ENCODE data around the gene PLEKHH2.
"Not testable (repeated sequence)": the region's sequence is repeated elsewhere in the genome, so short reads cannot be mapped to it uniquely, and the experiment has no call there.

The PLEKHH2 gene

DNA sequence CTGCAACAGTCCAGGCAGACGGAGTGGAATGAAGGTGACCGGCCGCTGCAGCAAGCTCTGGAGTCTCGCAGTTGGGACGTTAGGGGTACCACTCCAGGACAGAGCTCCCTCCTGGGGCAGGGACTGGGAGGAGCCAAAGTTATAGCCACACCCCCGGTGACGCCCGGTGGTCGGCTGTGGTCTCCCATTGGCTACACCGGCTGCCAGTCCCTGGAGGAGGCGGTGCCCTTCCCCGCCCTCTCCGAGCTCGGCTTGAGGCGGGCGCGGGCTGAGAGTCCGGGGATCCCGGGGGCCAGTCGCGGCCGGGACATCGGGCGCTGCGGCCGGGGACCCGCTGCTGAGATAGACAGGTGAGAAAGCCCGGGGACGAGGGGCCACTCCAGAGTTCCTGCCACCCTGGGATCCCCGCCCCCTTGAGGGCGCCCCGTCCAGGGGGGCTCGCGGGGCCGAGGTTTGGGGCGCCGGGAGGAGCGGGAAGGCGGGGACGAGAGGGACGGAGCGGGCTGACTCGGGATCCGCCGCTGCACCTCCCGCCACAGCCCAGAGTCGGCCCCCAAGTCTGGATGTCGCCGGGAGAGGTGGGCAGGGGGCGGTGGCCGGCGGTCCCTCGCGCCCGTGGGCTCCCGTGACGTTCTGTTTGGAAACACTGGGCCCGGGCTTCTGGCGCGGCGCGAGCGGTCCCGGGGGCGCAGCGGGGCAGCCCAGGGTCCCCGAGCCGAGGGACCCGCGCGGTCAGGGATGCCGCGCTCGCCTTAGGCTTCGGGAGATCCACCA lies at the start of gene PLEKHH2:
Gene PLEKHH2 (plus strand): TSS at position 231 of the 774 bp plus-strand sequence. CDS start 7,414 bp downstream, outside the sequence.
- DNase-seq: peak; percentile 11 to 94 (median 72)

DNA sequence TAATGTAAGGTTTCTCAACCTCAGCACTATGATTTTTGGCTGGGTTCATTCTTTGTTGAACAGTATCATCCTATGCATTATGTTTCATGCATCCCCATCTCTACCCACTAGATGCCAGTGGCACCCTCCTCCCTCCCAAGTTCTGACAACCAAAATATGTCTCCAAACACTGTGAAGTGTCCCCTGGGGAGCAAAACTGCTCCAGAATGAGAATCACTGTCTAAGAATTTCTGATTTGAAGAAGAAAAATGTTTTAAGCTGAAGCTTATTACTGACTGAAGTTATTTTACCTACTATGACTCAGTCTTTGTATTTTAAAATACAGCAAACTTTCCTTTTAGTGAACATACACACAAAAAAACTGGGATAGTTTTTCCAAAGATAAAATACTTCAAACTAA lies 44.6 kb upstream of the PLEKHH2 start:
- no peak for DNase-seq

DNA sequence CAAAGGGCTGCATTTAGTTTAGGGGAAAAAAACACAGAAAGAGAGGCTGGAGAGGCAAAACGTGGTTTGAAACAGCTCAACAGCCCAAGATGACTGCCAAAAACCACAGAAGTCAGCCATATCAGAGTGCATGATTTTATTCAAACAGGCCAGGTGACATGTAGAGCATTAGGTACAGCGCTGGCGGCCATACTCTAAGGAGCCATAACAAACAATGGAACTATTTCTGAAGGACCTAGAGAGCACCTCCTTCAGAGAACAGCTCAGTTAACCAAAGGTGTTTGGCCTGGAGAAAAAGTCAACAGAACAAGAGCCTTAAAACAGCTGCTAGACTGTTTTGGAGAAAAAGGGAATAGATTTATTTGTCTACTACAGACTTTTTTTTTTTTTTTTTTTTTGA lies 43.8 kb upstream of the PLEKHH2 start:
- no peak for DNase-seq

DNA sequence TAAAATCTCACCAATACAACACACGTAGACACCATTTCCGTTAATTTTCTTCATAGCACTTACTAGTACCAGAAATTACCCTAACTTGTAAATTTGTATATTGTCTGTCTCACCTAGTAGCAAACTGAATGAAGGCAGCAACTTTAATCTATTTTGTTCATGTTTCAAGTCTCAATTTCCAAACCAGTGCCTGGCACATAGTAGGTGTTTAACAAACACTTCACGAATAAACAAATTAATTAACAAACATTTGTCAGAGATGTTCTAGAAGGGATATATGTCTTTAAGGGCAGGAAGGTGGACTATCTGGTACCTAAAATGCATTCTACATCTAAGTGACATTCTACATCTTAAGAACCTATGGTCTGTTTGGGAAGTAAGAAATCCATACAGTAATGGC lies 42.2 kb upstream of the PLEKHH2 start:
- no peak for DNase-seq

DNA sequence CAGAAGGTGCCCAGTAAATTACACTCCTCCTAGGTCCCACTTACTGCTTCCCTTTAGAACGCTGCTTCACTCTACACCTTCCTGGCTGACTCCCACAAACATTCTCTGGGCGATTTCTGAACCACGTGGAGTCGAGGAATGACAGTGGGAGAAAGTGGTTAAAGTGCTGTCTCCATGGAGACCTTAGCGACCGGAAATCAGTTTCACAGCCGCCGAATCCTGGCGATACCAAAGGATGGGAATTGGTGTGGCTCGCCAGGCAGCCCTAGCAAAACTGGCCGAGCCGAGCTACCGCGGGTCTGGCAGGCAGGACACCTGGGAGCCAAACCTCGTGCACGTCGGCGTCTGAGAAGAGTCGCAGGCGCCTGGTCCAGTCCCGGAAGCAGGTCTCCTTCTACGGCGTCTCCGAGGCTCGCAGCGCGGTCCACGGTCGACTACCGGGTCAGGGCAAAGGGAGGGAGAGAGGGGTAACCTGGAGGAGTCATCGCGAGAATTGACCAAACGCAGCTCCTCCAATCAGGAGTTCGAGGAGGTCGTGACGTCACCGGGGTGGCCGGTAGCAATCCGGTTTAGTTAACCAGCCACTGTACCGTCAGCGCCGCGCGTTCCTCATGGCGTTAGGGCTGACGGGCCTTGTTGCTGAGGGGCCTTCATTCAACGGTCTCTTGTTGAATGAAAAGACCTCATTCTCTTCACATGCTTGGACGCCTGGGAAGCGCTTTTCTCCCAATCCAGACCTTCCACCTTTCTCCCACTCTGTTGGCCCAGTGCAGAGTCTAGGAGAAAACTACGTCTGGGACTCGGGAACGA lies 41.3 kb upstream of the PLEKHH2 start, which contains the start of gene THADA:
Gene THADA (minus strand): TSS at position 436 of the 810 bp plus-strand sequence. CDS start 3,646 bp downstream, outside the sequence.
- DNase-seq: peak; percentile 65 to 99 (median 96)

DNA sequence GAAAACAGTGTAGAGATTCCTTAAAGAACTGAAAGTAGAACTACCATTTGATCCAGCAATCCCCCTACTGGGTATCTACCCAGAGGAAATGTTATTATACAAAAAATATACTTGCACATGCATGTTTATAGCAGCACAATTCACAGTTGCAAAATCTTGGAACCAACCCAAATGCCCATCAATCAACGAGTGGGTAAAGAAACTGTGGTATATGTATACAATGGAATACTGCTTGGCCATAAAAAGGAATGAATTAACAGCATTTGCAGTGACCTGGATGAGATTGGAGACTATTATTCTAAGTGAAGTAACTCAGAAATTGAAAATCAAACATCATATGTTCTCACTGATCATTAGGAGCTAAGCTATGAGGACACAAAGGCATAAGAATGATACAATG lies 36.5 kb upstream of the PLEKHH2 start:
- not testable (repeated sequence) for DNase-seq

DNA sequence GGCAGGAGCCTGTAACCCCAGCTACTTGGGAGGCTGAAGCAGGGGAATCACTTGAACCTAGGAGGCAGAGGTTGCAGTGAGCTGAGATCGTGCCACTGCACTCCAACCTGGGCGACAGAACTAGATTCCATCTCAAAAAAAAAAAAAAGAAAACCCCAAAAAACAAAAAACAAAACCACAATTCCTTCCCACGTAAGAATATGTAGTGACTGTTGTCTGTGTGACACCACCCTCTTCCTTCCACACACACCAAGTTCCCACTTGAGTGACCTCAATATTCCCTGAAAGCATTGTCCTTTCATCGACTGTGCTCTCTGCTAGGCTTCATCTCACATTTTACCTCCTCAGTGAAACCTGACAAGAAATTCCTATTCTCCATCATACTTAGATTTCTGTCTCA lies 32.4 kb upstream of the PLEKHH2 start:
- no peak for DNase-seq

DNA sequence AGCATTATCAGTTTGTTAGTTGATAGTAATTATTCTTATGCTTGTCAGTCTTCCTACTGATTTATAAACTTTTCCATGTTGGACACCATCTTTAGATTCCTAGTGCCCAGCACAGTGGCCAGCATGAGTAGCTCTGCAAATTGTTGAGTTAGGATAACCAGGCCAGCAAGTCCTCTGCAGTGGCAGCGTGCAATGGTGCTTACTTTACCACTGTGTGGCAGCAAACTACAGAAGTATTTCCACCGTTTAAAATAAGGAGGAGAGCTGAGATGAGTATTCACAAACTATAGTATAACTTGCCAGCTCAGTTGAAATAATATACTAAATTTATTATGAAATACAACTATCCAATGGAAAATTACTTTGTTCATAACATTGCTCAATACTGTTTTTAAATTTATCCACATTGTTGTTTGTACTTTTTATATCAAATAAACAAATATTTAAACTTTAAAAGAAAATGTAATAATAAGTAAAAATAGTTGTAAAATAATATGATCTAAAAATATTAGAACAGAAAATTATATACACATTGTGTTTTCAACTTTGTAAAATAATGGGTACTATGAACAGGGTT lies 31.9 kb upstream of the PLEKHH2 start:
- DNase-seq: peak in 17 of 56 donors; percentile 3 to 51 (median 14)

DNA sequence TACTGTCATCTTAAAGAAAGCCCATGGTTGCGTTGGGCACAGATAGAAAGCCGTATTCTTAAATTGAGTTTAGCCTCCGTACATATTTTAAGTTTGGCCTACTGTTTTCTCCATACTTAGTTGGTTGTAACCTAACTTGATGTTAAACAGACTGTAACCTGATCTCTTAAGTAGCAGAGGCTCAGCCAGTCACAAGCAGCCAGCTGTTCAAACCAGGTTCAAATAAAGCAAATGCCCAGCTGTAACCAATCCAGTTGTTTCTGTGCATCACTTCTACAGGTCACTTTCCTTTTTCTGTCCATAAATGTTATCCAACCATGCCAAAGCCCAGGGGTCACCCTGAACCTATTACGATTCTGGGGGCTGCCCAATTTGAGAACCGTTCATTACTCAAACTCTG lies 31.2 kb upstream of the PLEKHH2 start:
- DNase-seq: no peak

DNA sequence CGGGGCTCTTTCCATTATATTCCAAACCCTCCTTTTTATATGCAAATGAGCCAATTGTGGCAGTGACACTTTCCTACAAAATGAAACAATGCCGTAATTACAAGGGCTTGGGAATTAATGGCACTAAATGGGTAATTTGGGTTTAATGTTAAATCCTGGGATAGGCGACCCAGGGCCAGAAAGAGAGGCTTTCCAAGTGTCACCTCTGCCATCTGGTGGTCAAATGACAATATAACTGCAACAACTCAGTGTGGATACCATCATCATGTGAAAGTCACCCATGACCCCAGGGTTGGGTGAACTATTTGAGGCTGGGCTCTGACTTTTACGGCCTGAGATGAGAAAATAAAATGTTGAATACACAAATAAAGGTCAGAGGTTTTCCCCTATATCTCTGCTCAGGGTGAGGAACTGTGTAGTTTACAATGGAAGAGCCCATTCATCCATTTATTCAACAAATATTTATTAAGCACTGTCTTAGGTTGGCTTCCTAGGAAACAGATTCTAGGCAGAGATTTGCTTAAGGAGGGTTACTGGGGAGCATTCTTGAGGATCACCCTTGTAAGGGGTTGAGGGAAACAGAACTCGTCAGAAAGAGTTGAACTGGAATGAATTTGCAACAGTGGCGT lies 27.7 kb upstream of the PLEKHH2 start:
- DNase-seq: peak in 13 of 56 donors; percentile 1 to 56 (median 7)

DNA sequence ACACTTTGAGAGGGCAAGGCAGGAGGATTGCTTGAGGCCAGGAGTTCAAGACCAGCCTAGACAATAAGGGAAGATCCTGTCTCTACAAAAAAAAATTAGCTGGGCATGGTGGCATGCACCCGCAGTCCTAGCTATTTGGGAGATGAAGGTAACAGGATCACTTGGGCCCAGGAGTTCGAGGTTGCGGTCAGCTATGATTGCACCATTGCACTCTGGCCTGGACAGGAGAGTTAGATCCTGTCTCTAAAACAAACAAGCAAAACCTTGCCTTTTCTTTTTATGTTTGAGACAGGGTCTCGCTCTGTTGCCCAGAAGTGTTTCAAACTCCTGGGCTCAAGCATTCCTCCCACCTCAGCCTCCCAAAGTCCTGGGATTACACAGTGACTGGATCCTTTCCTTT lies 26.7 kb upstream of the PLEKHH2 start:
- no peak for DNase-seq

DNA sequence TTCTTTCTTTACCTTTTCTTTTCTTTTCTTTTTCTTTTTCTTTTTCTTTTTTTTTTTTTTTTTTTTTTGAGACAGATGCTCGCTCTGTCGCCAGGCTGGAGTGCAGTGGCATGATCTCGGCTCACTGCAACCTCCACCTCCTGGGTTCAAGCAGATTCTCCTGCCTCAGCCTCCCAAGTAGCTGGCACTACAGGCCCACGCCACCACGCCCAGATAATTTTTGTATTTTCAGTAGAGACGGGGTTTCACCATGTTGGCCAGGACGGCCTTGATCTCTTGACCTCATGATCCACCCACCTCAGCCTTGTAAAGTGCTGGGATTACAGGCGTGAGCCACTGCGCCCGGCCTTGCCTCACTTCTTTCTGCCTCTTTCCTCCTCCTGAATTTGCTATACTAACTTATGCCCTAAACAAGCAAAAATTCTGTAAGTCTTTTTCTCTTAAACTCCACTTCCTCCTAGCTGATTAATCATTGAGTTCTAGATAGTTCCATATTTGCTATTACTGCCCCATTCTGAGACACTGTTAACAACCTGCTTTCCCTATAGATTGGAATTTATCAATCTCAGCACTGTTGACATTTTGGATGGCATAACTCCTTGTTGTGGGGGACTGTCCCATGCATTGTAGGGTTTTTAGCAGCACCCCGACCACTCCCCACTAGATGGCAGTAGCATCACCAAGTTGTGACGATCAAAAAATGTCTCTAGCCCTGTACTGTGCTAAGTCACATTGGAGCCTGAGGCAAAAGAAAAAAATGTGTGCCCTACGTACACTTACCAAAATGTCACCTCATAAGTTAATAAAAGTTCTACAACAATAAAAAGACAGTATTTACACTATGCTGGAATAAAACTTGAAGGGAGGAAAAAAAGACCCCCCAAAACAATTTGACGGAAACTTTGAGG lies 24.8 kb upstream of the PLEKHH2 start:
- peak in 45 of 56 donors; percentile 1 to 89 (median 24) for DNase-seq

DNA sequence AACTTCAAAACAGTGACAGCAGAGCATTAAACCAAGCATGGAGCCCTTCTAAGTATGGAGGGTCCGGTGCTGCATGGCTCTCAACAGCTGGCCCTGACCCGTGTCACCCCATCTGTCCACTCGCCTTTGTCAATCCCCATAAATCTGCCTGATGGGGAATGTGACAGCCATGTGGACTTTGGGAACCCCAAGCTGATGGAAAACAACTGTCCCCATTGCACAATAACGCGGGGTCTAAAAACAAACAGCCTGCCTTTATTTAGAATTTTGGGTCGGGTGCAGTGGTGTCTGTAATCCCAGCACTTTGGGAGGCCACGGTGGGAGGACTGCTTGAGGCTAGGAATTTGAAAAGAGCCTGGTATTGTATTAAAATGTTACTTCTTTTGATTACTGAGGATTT lies 24.1 kb upstream of the PLEKHH2 start:
- no peak for DNase-seq

DNA sequence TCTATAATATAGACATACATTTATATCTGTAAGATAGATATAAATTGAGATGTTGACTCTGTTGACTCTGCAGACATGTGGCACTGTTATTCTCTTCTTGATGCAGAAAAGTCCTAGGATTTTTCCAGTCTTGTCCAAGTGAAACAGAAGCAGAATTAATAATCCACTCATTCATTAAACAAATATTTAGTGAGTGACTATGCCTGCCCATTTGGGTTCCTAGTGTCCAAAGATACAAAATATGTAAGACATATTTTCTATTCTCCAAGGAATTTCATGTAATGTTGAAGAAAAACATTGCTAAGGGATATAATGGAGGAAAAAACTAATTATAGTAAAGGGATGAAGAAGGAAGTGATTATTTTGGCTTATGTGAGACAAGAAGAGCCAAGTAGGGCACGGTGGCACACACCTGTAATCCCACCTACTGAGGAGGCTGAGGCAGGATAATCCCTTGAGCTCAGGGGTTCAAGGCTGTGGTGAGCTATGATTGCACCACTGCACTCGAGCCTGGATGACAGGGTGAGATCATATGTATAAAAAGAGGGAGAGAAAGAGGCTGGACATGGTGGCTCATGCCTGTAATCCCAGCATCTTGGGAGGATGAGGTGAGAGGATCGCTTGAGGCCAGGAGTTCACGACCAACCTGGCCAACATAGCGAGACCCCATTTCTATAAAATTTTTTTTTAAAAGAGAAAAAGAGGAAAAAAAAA lies 19.9 kb upstream of the PLEKHH2 start:
- no peak for DNase-seq

DNA sequence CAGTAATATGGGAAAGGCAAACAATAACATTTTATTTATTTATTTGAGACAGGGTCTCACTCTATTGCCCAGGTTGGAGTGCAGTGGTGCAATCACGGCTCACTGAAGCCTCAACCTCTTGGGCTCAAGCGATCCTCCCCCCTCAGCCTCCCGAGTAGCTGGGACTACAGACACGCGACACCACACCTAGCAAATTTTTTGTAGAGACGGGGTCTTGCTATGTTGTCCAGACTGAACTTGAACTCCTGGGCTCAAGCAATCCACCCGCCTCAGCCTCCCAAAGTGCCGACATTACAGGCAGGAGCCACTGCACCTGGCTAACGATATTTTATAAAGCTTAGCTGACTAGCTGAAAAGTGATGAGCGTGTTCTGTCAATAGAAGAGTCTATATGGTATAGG lies 17.5 kb upstream of the PLEKHH2 start:
- DNase-seq: no peak

DNA sequence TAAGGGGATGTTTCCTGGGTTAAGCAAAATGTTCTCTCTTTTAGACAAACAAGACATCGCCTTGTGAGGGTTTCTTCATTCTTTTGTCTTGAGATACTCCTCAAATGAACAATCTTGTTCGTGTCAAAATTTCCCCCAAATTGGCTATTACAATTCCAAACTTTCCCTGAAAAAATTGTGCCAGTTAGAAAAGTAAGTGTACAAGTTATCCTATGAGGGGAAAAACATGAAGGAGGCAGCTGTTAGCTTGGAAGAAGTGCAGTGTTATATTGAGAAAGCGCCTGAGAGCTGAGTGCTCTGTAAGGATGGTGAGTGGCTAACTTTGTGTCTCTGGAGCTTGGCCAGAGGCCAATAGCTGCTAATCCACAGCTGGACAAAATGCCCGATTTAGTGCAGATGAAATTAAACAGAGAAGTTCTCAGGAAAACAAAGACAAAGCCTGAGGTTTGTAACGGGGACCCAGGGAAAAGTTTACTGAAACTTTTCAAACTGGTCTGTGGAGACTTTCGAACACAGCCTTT lies 14.1 kb upstream of the PLEKHH2 start:
- DNase-seq: peak in 3 of 56 donors; percentile 4 to 60 (median 30)

DNA sequence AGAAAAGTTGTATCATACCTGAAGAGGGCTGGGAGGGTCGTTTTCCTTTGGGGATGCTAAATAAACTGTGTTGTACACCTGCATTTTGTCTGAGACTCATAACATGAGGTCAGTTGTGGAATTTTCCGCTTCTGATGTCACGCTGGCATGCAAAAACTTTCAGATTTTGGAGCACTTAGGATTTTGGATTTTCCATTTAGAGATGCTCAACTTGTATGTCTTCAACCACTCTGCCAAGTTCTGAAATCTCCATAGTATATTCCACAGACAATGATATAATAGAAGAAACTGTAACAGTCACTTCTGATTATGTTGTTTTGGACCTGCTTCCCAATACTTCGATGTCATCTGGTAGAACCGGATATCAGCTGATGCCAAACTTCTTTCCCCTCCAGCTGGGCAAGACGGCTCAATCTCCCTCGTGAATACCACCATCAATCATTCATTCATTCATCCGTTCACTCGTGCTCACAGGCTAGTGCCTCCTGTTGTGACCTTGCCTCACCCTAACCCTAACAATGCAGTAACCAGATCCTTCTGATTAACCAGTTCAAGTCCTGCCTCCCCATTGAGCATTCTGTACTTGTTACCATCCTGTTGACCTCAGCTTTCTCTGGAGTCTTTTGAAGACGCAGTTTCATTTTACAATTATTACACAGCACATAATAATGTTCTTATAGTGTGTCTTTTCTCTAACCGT lies 5.3 kb upstream of the PLEKHH2 start:
- no peak for DNase-seq

DNA sequence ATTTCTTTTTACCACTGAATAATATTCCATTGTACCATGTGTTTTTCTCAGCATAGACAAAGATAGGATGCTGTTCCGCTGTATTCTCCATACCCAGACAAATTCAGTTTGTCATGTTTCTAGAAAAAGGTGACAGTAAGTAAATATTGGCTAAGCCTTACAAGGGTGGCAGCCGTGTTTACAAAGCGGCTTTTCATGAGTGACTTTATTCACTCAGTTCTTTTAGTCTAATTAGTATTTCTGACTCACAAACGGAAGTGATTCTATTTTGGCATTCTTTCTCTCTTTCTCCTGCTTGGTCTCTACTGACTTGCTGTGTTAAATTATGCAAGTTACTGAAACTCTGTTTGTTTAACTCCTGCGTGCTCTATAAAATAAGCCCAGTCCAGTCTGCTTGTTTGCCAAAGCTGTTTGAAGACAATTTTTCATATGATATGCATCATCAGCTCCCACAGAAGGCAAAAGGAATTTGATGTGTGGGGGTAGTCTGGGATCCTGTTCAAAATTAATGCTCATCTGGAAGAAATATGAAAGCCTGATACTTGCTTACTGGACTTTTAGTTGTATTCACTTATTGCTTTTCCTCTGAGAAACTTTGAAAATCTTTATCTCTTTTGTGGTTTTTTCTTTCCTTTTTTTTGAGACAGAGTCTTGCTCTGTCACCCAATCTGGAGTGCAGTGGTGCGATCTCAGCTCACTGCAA lies 2.3 kb upstream of the PLEKHH2 start:
- DNase-seq: peak in 2 of 56 donors; percentile 17 to 34
